ENCODE results near the gene SH3GL1. TPM values are rescaled to one million over a fixed set of nuclear protein-coding genes. Genes with fewer than 3 reads are reported as not detected.
"Not testable (repeated sequence)": the region's sequence is repeated elsewhere in the genome, so short reads cannot be mapped to it uniquely, and the experiment has no call there.

The SH3GL1 gene
- total RNA-seq, 1 donor from 2014 or later = 78.5 TPM

- DNase-seq (ENCODE audit: low spot score) = peak; percentile 98
These were observed 57.6 kb downstream of the SH3GL1 start for GRCh38 chr19:4342615-4343369.

- no peak for DNase-seq (ENCODE audit: low spot score)
These were observed 58.1 kb downstream of the SH3GL1 start for GRCh38 chr19:4342314-4342614.

DNA sequence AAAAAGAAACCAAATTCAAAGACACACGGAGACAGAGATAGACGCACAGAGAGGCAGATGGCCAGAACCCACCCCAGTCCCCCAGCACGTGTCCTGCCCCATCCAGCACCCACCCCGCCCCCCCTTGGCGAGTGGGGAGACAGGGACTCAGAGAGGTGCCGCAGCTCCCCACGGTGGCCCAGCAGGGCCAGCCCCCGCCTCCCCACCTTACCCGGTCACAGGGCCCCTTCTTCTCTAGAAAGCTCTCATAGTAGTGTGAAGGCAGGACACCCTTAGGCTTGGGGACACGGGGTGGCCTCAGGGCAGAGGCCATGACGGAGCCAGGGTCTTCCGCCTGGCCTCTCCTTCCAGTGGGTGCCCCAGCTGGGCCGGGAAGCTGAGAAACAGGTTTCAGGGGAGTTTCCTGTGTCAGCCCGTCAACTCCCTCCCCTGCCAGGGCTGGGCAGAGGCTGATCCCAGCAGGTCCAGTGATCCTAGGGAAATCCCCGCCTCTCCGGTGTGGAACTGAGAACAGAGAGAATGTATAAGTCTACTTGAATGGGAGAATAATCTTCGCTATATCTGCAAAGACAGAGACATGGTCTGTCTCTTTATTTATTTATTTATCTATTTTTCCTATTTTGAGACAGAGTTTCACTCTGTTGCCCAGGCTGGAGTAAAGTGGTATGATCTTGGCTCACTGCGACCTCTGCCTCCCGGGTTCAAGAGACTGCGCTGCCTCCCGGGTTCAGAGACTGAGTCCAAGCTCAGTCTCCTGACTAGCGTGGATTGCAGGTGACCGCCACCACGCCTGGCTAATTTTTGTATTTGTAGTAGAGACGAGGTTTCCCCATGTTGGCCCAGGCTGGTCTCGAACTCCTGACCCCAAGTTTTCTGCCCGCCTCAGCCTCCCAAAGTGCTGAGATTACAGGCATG is 61.6 kb downstream of the SH3GL1 start, which contains the start of gene STAP2:
Gene STAP2, minus strand, starts transcription at position 387 of the 915 bp plus-strand sequence. Its CDS starts 74 bp downstream, at position 313.
- DNase-seq (ENCODE audit: low spot score) = peak; percentile 78

DNA sequence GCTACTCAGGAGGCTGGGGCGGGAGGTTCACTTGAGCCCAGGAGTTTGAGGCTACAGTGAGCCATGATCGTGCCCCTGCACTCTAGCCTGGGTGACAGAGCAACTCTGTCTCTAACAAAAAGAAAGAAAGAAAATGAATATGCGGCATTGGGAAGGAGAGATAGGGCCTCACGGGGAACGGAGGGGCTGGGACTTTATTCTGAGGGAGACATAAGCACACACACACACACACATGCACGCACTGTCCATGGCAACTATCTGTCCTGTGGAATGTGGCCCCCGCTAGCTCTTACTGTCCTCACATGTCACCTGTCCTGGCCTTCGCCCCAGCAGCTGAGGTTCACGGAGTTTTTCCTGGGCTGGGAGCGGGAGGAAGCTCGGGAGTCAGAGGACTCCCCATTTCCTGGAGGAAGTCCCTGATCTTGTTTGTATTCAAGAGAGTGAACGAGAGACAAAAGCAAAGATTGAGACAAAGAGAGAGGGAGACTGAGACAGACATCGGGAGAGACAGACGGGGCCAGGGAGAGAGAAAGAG is 62.4 kb downstream of the SH3GL1 start:
- DNase-seq (ENCODE audit: low spot score) = no peak

DNA sequence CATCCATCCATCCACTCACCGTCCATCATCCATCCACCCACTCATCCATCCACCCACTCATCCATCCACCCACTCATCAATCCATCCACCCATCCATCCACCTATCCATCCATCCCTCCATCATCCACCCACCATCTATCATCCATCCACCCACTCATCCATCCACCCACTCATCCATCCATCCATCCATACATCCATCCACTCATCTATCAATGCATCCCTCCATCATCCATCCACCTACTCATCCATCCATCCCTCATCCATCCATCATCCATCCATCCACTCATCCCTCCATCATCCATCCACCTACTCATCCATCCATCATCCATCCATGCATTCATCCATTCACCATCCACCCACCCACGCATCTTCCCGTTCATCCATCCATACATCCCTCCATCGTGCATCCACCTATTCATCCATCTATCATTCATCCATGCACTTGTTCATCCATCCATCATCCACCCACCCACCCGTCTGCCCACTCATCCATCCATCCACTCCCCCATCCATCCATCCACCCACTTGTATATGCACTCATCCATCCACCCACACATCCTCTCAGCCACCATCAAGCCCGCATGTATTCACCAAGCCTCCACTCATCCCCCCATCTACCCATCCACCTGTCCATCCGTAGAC is 65.3 kb downstream of the SH3GL1 start:
- no peak for DNase-seq (ENCODE audit: low spot score)

GRCh38 chr19:4329858-4330257 is 70.5 kb downstream of the SH3GL1 start:
- DNase-seq (ENCODE audit: low spot score) = no peak

DNA sequence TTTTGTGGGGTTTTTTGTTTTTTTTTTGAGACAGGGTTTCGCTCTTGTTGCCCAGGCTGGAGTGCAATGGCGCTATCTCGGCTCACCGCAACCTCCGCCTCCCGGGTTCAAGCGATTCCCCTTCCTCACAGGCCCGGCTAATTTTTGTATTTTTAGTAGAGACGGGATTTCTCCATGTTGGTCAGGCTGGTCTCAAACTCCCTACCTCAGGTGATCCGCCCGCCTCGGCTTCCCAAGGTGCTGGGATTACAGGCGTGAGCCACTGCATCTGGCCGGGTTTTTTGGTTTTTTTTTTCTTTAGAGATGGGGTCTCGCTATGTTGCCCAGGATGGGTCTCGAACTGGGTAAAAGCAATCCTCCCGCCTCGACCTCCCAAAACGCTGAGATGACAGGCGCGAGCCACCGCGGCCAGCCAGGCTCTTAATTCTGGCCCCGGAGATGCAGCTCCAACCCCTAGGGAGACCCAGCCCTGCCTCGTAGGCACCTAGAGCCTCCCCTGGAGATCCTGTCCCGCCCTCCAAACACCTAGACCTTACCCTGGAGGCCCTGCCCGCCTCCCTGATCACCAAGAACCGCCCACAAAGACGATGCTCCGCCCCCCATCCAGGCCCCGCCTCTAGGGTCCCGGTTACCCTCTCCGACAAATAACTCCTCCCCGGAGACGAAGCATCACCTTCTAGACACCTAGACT is 71.2 kb downstream of the SH3GL1 start:
- not testable (repeated sequence) for DNase-seq (ENCODE audit: low spot score)

DNA sequence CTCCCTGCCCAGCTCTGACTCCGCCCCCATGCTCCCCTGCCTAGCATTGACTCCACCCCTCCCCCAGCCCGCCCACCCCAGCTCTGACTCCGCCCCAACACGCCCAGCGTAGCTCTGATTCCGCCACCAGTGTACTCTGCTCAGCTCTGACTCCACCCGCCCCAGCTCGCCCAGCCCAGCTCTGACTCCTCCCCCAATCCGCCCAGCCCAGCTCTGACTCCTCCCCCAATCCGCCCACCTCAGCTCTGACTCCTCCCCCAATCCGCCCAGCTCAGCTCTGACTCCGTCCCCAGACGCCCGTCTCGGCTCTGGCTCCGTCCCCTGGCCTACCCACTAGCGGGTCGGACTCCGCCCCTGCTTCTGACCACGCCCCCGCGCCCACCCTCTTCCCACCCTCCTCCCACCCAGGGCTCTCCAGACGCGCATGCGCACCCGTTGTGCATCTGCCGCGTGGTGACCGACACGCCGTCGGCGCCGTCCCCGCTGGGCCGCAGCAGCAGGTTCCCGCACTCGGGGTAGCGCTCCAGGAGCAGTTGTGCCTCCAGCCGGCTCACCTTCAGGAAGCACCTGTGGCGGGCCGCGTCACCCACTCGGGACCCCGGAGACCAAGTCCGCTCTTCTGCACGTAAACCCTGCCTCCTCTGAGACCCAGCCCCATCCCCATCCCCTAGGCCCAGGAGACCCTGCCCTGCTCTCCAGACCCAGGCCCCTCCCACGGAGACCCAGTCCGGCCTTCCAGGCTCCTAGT is 71.9 kb downstream of the SH3GL1 start:
- DNase-seq (ENCODE audit: low spot score) = peak; percentile 98

DNA sequence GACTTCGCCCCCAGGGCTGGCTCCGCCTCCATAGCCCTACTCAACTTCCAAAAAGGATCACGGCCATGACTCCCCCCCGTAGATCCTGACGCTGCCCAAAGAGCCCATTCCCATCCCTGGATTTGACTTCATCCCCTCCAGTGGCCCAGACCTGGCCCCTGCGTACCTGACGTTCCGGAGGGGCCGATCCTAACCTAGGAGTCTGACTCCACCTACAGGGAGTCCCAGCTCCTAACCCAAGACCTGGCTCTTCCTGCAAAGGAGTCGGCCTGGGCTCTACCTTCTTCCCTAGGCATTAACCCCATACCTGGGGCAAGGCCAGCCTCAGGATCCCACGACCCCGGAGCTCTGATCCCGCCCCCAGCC is 72.5 kb downstream of the SH3GL1 start:
- no peak for DNase-seq (ENCODE audit: low spot score)

DNA sequence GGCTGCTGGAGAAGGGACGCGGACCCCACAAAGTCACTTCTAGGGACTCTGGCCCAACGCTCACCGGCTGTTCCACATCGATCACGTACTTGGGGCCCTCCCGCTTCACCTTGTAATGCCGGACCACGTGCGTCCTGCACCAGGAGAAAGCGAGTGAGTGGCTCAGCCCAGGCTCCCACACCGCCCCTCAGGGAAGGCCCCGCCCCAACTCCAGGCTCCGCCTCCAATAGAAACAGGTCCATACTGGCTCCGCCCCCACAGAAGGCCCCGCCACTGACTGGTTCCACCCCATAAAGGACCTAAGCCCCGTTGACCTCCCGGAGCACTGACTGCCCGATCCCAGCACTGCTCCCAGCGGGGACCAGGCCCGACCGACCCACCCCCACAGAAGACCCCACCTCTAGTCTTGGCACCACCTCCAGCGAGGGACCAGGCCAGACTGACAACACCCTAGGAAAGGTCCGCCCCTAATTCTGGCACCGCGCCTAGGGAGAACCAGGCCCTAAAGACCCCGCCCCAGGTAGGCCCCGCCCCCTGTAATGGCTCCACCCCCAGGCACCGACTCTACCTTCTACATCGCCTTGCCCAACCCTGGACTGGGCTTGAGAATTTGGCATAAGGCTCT is 73.0 kb downstream of the SH3GL1 start:
- DNase-seq (ENCODE audit: low spot score) = peak; percentile 85

GRCh38 chr19:4326837-4327251 is 73.5 kb downstream of the SH3GL1 start:
- no peak for DNase-seq (ENCODE audit: low spot score)

DNA sequence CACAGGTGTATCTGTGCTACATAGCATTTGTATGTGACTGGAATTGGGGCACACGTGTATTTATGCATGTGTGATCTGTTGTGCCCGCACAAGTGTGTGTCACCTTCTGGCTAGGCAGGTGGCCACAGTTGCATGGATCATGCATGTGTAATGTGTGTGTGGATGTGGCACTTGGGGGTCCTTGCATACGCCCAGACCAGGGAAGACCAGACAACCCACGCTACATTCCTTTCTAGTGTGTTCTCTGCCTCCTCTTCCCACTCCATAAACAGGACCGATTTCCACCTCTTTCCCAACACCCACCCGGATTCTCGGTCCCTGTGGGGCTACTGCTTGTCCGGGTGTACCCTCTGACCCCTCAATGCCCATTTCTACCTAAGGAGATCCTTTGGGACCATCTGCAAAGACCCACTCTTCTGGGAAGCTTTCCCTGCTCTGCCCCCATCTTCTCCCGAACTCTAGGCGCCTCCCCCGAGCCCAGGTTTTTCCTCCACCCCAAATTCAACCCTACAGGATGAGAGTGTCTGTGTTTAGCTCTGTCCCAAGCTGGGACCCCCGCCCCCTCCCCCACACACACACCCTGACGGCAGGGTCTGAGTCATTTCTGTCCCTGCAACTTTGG is 74.0 kb downstream of the SH3GL1 start:
- DNase-seq (ENCODE audit: low spot score) = no peak

DNA sequence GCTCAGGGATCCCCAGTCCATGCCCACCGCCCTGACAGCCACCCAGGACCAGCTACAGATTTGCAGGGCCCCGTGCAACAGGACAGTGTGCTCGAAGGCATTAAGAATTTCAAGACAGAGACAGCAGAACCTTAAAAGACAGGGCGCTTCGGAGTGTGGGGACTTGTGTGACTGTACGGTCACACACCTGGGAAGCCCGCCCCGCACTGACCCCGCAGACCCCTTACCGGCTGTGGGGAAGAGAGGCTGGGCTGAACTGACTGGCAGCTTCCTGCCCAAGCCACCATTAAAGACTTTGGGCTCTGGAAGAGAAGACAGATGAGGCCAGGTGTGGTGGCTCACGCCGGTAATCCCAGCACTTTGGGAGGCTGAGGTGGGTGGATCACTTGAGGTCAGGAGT is 76.1 kb downstream of the SH3GL1 start:
- no peak for DNase-seq (ENCODE audit: low spot score)

DNA sequence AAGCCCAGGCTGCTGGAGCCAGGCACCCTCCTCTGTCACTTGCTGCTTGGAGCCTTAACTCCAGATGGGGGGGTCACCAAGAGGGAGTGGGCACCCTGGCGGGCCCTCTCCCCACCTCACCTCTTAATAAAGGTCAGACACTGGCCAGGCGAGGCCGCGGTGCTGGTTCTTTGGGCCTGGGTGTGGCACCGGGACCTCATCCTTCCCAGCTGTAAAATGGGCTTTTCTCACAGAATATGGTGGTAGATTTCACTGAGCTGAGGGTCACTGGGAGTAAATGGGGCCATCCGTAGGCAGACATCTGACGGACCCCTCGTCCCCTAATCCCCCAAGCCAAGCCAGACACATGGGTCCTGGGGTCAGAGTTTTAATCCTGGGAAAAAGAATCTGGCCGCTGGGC is 76.7 kb downstream of the SH3GL1 start:
- DNase-seq (ENCODE audit: low spot score) = no peak

GRCh38 chr19:4322942-4323665 is 77.2 kb downstream of the SH3GL1 start:
- no peak for DNase-seq (ENCODE audit: low spot score)

DNA sequence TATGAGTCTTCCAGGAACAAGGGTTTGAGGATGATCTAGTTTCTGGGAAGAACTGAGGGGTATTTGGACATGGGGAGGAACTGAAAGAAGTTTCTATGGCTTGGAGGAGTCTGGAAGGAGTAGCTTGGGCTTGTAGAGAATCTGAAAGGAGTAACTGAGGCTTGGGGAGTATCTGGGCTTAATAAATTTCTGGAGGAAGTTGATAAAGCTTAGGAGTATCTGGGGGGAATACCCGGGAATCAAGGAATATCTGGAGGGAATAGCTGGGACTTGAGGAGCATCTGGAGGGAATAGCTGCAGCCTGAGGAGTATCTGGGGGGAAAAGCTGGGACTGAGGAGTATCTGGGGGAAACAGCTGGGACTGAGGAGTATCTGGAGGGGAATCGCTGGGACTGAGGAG is 79.9 kb downstream of the SH3GL1 start:
- no peak for DNase-seq (ENCODE audit: low spot score)

DNA sequence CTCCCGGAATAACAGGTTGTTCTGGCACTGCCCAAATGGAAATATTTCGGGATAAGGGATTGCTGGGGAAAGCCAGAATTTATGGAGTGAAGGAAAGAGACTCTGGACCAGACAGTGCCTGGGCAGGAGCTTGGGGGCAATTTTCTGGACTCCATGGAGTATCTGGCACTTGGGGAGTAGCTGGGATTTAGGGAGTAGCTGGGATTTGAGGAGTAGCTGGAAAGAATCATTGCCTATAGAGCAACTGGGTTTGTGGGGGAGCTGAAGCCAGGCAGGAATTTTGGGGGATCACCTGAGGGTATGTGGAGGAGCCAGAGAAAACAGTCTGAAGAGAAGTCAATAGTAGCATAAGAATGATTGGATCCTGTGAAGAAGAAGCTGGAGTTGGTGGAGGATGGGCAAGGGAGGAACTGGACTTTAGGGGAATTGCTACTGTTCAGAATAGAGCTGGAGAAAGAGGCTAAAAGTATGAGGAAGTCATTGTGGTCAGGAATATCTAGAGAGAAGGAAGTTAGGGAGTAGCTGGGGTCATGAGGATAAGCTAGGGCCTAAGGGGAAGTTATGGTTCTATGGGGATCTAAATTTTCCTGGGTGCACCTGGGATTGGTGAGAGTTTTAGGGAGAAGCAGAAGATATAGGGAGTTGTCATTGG is 81.2 kb downstream of the SH3GL1 start:
- DNase-seq (ENCODE audit: low spot score) = no peak

- no peak for DNase-seq (ENCODE audit: low spot score)
These were observed 81.9 kb downstream of the SH3GL1 start for GRCh38 chr19:4318460-4318859.

DNA sequence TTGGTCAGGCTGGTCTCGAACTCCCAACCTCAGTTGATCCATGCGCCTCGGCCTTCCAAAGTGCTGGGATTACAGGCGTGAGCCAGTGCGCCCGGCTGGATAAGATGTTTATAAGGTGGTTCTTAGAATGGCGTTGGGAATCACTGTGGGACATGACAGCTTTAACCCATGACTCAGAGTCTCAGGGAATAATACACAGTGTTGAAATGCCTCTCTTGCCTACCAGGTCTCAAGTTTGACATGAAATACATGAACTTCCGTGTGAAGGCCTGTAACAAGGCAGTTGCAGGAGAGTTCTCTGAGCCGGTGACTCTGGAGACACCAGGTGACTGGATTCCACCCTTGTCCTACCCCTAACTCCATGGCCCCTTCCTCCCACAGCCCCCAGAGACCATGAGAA is 83.4 kb downstream of the SH3GL1 start:
- no peak for DNase-seq (ENCODE audit: low spot score)
